HEK293 (cell line): ENCODE results near the gene AMMECR1.

Experiments
- CTCF ChIA-PET: fragments of 350-600 bp; formaldehyde crosslinking; extraction: SDS; loops from one replicate; lab custom pipeline; 2021; ENCODE audit warnings: antibody characterized with exemption; lab: Yijun Ruan, JAX
- POLR2A ChIA-PET: fragments of 300-600 bp; formaldehyde crosslinking; extraction: SDS; loops from one replicate; lab custom pipeline; 2020; ENCODE audit warnings: antibody characterized with exemption, inconsistent platforms; lab: Yijun Ruan, JAX
- H3K27ac ChIP-seq: fragments of 200-500 bp; sonication (Bioruptor generic); 2 replicates; pipeline ENCODE4 v1.5.1; 2014; ENCODE audit warnings: low read depth, low read length, control low read depth, inconsistent platforms; ENCODE audit errors: extremely low read depth
- H3K36me3 ChIP-seq, 2 experiments: fragments of 200-500 bp in 1 of 2; sonication (Bioruptor generic) in 1 of 2; 1 replicate in 1 of 2; 2 replicates in 1 of 2; pipeline ENCODE4 v1.5.1; 2014 to 2017; ENCODE audit warnings: inconsistent platforms in 2 of 2, low read length in 2 of 2; ENCODE audit not compliant: control insufficient read depth in 2 of 2, insufficient read depth in 1 of 2
- H3K4me1 ChIP-seq: fragments of 200-500 bp; sonication (Bioruptor generic); 2 replicates; pipeline ENCODE4 v1.5.1; 2014; ENCODE audit warnings: mild to moderate bottlenecking, low read length, inconsistent platforms; ENCODE audit not compliant: control insufficient read depth, insufficient read depth
- H3K4me3 ChIP-seq: 2 replicates; pipeline ENCODE4 v1.5.1; 2011; ENCODE audit warnings: low read depth, mild to moderate bottlenecking, control low read depth, low read length, moderate library complexity
- H3K9me3 ChIP-seq: fragments of 200-500 bp; sonication (Bioruptor generic); 2 replicates; pipeline ENCODE4 v1.5.1; 2014; ENCODE audit warnings: low read depth, low read length, inconsistent platforms; ENCODE audit not compliant: control insufficient read depth, insufficient read depth
- BCL11B ChIP-seq: fragments of 450-650 bp; formaldehyde crosslinking; IDR thresholded peaks from 2 replicates; pipeline ENCODE4 v1.5.1; 2016; ENCODE audit warnings: low read depth, missing biosample characterization, missing genetic modification characterization
- GLI4 ChIP-seq: fragments of 450-650 bp; formaldehyde crosslinking; IDR thresholded peaks from 2 replicates; pipeline ENCODE4 v1.5.1; 2016; ENCODE audit warnings: missing biosample characterization, missing genetic modification characterization
- RBAK ChIP-seq: fragments of 450-650 bp; formaldehyde crosslinking; IDR thresholded peaks from 2 replicates; pipeline ENCODE4 v1.5.1; 2016; ENCODE audit warnings: missing biosample characterization, missing genetic modification characterization
- ZNF114 ChIP-seq: fragments of 450-650 bp; formaldehyde crosslinking; IDR thresholded peaks from 2 replicates; pipeline ENCODE4 v1.5.0; 2017; ENCODE audit warnings: missing biosample characterization, missing genetic modification characterization
- ZNF133 ChIP-seq: fragments of 450-650 bp; formaldehyde crosslinking; IDR thresholded peaks from 2 replicates; pipeline ENCODE4 v1.5.1; 2016; ENCODE audit warnings: missing biosample characterization, missing genetic modification characterization
- ZNF155 ChIP-seq: fragments of 450-650 bp; formaldehyde crosslinking; IDR thresholded peaks from 2 replicates; pipeline ENCODE4 v1.5.1; 2016; ENCODE audit warnings: missing biosample characterization, missing genetic modification characterization
- ZNF214 ChIP-seq: fragments of 450-650 bp; formaldehyde crosslinking; IDR thresholded peaks from 2 replicates; pipeline ENCODE4 v1.5.1; 2017; ENCODE audit warnings: missing biosample characterization, mild to moderate bottlenecking, missing genetic modification characterization, borderline replicate concordance
- ZNF221 ChIP-seq: fragments of 450-650 bp; formaldehyde crosslinking; IDR thresholded peaks from 2 replicates; pipeline ENCODE4 v1.5.1; 2017; ENCODE audit warnings: missing biosample characterization, missing genetic modification characterization, borderline replicate concordance
- ZNF266 ChIP-seq: fragments of 450-650 bp; formaldehyde crosslinking; IDR thresholded peaks from 2 replicates; pipeline ENCODE4 v1.5.1; 2016; ENCODE audit warnings: missing biosample characterization, missing genetic modification characterization, low read depth
- ZNF292 ChIP-seq: fragments of 450-650 bp; formaldehyde crosslinking; IDR thresholded peaks from 2 replicates; pipeline ENCODE4 v1.5.1; 2016; ENCODE audit warnings: low read depth, missing biosample characterization, missing genetic modification characterization, borderline replicate concordance
- ZNF473 ChIP-seq: fragments of 450-650 bp; formaldehyde crosslinking; IDR thresholded peaks from 2 replicates; pipeline ENCODE4 v1.5.1; 2017; ENCODE audit warnings: missing biosample characterization, missing genetic modification characterization
- ZNF48 ChIP-seq: fragments of 450-650 bp; formaldehyde crosslinking; IDR thresholded peaks from 2 replicates; pipeline ENCODE4 v1.5.1; 2016; ENCODE audit warnings: missing biosample characterization, missing genetic modification characterization
- ZNF558 ChIP-seq: fragments of 450-650 bp; formaldehyde crosslinking; IDR thresholded peaks from 2 replicates; pipeline ENCODE4 v1.5.1; 2016; ENCODE audit warnings: missing biosample characterization, missing genetic modification characterization
- ZNF560 ChIP-seq: fragments of 450-650 bp; formaldehyde crosslinking; IDR thresholded peaks from 2 replicates; pipeline ENCODE4 v1.5.1; 2017; ENCODE audit warnings: missing biosample characterization, missing genetic modification characterization, borderline replicate concordance
- ZNF610 ChIP-seq: fragments of 450-650 bp; formaldehyde crosslinking; IDR thresholded peaks from 2 replicates; pipeline ENCODE4 v1.5.1; 2016; ENCODE audit warnings: missing biosample characterization, missing genetic modification characterization, borderline replicate concordance
- ZNF660 ChIP-seq: fragments of 450-650 bp; IDR thresholded peaks from 2 replicates; pipeline ENCODE4 v1.5.1; 2018; ENCODE audit warnings: missing biosample characterization, mild to moderate bottlenecking, missing genetic modification characterization
- ZNF76 ChIP-seq: fragments of 450-650 bp; formaldehyde crosslinking; IDR thresholded peaks from 2 replicates; pipeline ENCODE4; 2016; ENCODE audit warnings: low read depth, missing biosample characterization, missing genetic modification characterization, borderline replicate concordance
- ZNF776 ChIP-seq: fragments of 450-650 bp; formaldehyde crosslinking; IDR thresholded peaks from 2 replicates; pipeline ENCODE4 v1.5.0; 2017; ENCODE audit warnings: missing biosample characterization, missing genetic modification characterization, borderline replicate concordance
- TF ChIP-seq, protein P1 (sequence below): fragments of 450-650 bp; formaldehyde crosslinking; IDR thresholded peaks from 2 replicates; pipeline ENCODE4 v1.5.1; 2016; ENCODE audit warnings: missing biosample characterization, missing genetic modification characterization
- TF ChIP-seq, protein P2 (sequence below): fragments of 450-650 bp; formaldehyde crosslinking; IDR thresholded peaks from 2 replicates; pipeline ENCODE4 v1.5.1; 2016; ENCODE audit warnings: missing biosample characterization, missing genetic modification characterization
- TF ChIP-seq, protein P3 (sequence below): fragments of 450-650 bp; formaldehyde crosslinking; IDR thresholded peaks from 2 replicates; pipeline ENCODE4 v1.5.1; 2017; ENCODE audit warnings: missing biosample characterization, mild to moderate bottlenecking, missing genetic modification characterization, moderate library complexity

The AMMECR1 gene

DNA sequence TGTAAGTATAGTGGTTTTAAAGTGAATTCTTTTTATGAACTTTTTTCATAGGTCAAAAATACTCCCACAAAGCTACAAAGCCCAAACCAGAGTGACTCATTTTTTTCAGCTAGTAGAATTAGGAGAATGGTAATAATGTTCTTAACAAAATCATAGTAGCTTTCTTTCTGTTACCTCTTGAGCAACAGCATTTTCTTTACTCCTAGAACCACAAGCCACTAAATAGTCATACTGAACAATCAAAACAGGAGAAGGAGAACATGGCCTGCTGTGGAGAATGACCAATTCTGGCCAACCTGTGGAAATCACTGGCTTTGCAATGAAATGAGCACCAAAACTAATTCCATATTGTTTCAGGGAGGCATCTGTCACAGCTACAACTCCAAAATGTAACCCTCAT, 112.9 kb downstream of the AMMECR1 start:
- CTCF ChIA-PET: interaction anchor here (0.6 kb wide), 1 partner anchor 206 kb away, joined by 5 read pairs; no protein-coding TSS in a partner anchor

DNA sequence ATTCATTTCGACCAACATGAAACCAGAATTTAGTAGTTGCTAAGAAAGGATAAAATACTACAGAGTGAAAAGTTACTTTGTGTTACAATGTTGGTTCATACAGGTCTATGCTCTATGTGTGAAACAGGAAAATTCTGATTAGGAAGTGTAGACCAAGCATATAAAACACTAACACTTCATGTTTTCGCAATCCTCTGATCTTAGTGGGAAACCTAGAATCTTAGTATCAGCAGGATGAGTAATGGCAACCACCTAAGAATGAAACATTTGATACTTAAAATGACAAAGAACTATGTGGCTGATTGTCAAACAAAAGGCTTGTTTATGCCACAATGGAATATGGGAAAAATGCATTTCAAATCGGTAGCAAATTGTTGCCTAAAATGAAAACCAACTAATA, 116.1 kb downstream of the AMMECR1 start:
- Histone ChIP-seq H3K4me3 (no peak overlapping the region), H3K27ac (no peak overlapping the region), H3K9me3 (no peaks in the 10 kb centered on the region), H3K36me3 (no peaks in the 10 kb centered on the region)
- POLR2A ChIA-PET: no interaction called here
- TF ChIP-seq, protein P1, sequence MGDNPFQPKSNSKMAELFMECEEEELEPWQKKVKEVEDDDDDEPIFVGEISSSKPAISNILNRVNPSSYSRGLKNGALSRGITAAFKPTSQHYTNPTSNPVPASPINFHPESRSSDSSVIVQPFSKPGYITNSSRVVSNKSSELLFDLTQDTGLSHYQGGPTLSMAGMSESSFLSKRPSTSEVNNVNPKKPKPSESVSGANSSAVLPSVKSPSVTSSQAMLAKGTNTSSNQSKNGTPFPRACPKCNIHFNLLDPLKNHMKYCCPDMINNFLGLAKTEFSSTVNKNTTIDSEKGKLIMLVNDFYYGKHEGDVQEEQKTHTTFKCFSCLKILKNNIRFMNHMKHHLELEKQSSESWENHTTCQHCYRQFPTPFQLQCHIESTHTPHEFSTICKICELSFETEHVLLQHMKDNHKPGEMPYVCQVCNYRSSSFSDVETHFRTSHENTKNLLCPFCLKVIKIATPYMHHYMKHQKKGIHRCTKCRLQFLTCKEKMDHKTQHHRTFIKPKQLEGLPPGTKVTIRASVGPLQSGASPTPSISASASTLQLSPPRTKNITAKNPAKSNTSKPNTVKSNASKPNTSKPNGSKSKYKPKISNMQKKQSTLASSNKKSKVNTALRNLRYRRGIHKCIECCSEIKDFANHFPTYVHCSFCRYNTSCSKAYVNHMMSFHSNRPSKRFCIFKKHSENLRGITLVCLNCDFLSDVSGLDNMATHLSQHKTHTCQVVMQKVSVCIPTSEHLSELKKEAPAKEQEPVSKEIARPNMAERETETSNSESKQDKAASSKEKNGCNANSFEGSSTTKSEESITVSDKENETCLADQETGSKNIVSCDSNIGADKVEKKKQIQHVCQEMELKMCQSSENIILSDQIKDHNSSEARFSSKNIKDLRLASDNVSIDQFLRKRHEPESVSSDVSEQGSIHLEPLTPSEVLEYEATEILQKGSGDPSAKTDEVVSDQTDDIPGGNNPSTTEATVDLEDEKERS (tag by site-specific recombination): no peak
- TF ChIP-seq ZNF660 (tag by site-specific recombination): no peak
- TF ChIP-seq ZNF133 (tag by site-specific recombination): no peak
- no peak for TF ChIP-seq ZNF473
- TF ChIP-seq, protein P2, sequence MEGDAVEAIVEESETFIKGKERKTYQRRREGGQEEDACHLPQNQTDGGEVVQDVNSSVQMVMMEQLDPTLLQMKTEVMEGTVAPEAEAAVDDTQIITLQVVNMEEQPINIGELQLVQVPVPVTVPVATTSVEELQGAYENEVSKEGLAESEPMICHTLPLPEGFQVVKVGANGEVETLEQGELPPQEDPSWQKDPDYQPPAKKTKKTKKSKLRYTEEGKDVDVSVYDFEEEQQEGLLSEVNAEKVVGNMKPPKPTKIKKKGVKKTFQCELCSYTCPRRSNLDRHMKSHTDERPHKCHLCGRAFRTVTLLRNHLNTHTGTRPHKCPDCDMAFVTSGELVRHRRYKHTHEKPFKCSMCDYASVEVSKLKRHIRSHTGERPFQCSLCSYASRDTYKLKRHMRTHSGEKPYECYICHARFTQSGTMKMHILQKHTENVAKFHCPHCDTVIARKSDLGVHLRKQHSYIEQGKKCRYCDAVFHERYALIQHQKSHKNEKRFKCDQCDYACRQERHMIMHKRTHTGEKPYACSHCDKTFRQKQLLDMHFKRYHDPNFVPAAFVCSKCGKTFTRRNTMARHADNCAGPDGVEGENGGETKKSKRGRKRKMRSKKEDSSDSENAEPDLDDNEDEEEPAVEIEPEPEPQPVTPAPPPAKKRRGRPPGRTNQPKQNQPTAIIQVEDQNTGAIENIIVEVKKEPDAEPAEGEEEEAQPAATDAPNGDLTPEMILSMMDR: no peak
- no peak for TF ChIP-seq ZNF76 (tag by site-specific recombination)
- no peak for TF ChIP-seq ZNF266 (tag by site-specific recombination)
- no peak for TF ChIP-seq ZNF610
- TF ChIP-seq ZNF292 (tag by site-specific recombination): no peak
- TF ChIP-seq ZNF214 (tag by site-specific recombination): no peak
- no peak for TF ChIP-seq ZNF221 (tag by site-specific recombination)
- TF ChIP-seq BCL11B (tag by site-specific recombination): no peak
- no peak for TF ChIP-seq ZNF776 (tag by site-specific recombination)
- no peak for TF ChIP-seq RBAK (tag by site-specific recombination)
- TF ChIP-seq GLI4 (tag by site-specific recombination): no peak
- no peak for TF ChIP-seq ZNF48
- TF ChIP-seq ZNF560 (tag by site-specific recombination): no peak
- TF ChIP-seq ZNF558 (tag by site-specific recombination): no peak
- TF ChIP-seq ZNF114 (tag by site-specific recombination): no peak
- TF ChIP-seq, all 188 proteins: peak for 0
- H3K4me1 ChIP-seq: no peaks in the 10 kb centered on the region
- CTCF ChIA-PET: no interaction called here

More for the DNA sequence above, 112.9 kb downstream of the AMMECR1 start:
- Histone ChIP-seq H3K36me3 (no peaks in the 10 kb centered on the region), H3K4me1 (no peaks in the 10 kb centered on the region), H3K4me3 (no peak overlapping the region), H3K27ac (no peak overlapping the region), H3K9me3 (no peaks in the 10 kb centered on the region)
- POLR2A ChIA-PET: no interaction called here
- TF ChIP-seq ZNF155 (tag by site-specific recombination): no peak
- TF ChIP-seq, protein P3, sequence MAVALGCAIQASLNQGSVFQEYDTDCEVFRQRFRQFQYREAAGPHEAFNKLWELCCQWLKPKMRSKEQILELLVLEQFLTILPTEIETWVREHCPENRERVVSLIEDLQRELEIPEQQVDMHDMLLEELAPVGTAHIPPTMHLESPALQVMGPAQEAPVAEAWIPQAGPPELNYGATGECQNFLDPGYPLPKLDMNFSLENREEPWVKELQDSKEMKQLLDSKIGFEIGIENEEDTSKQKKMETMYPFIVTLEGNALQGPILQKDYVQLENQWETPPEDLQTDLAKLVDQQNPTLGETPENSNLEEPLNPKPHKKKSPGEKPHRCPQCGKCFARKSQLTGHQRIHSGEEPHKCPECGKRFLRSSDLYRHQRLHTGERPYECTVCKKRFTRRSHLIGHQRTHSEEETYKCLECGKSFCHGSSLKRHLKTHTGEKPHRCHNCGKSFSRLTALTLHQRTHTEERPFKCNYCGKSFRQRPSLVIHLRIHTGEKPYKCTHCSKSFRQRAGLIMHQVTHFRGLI (tag by site-specific recombination): peak; percentile 93
